CD8-positive, alpha-beta memory T cell (primary cell): ENCODE results near the gene DUSP7. TPM values are rescaled to one million over a fixed set of nuclear protein-coding genes. Genes with fewer than 3 reads are reported as not detected.

Experiments
- CTCF ChIA-PET: fragments of 350-600 bp; sonication (Branson Sonifier 250); formaldehyde crosslinking; loops from one replicate; lab custom pipeline; 2021; ENCODE audit warnings: antibody characterized with exemption; lab: Charles Lee
- POLR2A ChIA-PET: fragments of 350-600 bp; sonication (Branson Sonifier 250); formaldehyde crosslinking; loops from one replicate; lab custom pipeline; 2021; ENCODE audit warnings: antibody characterized with exemption; lab: Charles Lee
- DNase-seq, 5 donors: peaks; one replicate each; pipeline versions ENCODE4 v3.0.0 to v3.0.0-alpha.2; 2020 to 2022; ENCODE audit warnings: mixed read lengths in 1 of 5
- H3K27ac ChIP-seq: one replicate; pipeline ENCODE4 v1.7.0; 2013; ENCODE audit warnings: low read depth, mild to moderate bottlenecking, low read length, moderate library complexity
- H3K27me3 ChIP-seq: 2 replicates; pipeline ENCODE4 v1.7.0; 2013; ENCODE audit warnings: low read length, mild to moderate bottlenecking; ENCODE audit not compliant: insufficient read depth, poor library complexity, severe bottlenecking
- H3K36me3 ChIP-seq: 2 replicates; pipeline ENCODE4 v1.7.0; 2013; ENCODE audit warnings: mild to moderate bottlenecking, low read length, moderate library complexity; ENCODE audit not compliant: insufficient read depth
- H3K4me1 ChIP-seq: 2 replicates; pipeline ENCODE4 v1.7.0; 2013; ENCODE audit warnings: mild to moderate bottlenecking, low read length, moderate library complexity; ENCODE audit not compliant: insufficient read depth
- H3K4me3 ChIP-seq: 2 replicates; pipeline ENCODE4 v1.7.0; 2013; ENCODE audit warnings: mild to moderate bottlenecking, low read length
- H3K9me3 ChIP-seq: 2 replicates; pipeline ENCODE4 v1.7.0; 2013; ENCODE audit warnings: mild to moderate bottlenecking, low read length
- H3K27ac Mint-ChIP-seq, 8 donors: one replicate each; pipeline ENCODE4 v1.8.0; 2020 to 2021; ENCODE audit warnings: mixed read lengths in 8 of 8, mild to moderate bottlenecking in 6 of 8, inconsistent platforms in 3 of 8, moderate library complexity in 3 of 8
- H3K27me3 Mint-ChIP-seq, 2 donors: one replicate each; pipeline ENCODE4 v1.8.0; 2020 to 2021; ENCODE audit warnings: mixed read lengths in 2 of 2, mild to moderate bottlenecking in 1 of 2, moderate library complexity in 1 of 2
- H3K36me3 Mint-ChIP-seq, 3 donors: one replicate each; pipeline ENCODE4 v1.8.0; 2020 to 2021; ENCODE audit warnings: mixed read lengths in 3 of 3, inconsistent platforms in 1 of 3, mild to moderate bottlenecking in 1 of 3
- H3K4me1 Mint-ChIP-seq, 3 donors: one replicate each; pipeline ENCODE4 v1.8.0; 2020 to 2021; ENCODE audit warnings: mixed read lengths in 3 of 3, inconsistent platforms in 1 of 3, mild to moderate bottlenecking in 1 of 3
- H3K4me3 Mint-ChIP-seq, 7 donors: one replicate each; pipeline ENCODE4 v1.8.0; 2020 to 2021; ENCODE audit warnings: mixed read lengths in 7 of 7, mild to moderate bottlenecking in 6 of 7, moderate library complexity in 4 of 7, inconsistent platforms in 2 of 7
- H3K9me3 Mint-ChIP-seq, 5 donors: one replicate each; pipeline ENCODE4 v1.8.0; 2020 to 2022; ENCODE audit warnings: mixed read lengths in 5 of 5, mild to moderate bottlenecking in 3 of 5, moderate library complexity in 2 of 5, inconsistent platforms in 1 of 5
- polyA plus RNA-seq: library from polyadenylated mRNA; unstranded; fragments of 300-500 nt; fragmentation: Illumina TruSeq; gene quantifications from one replicate; pipeline ENCODE4 v1.2.3, GENCODE V29; 2021
- total RNA-seq, 2 experiments: library from RNA; stranded (reverse); gene quantifications; one replicate each; pipeline ENCODE4 v1.2.3, GENCODE V29; 2021

The DUSP7 gene
- total and polyA plus RNA-seq, 3 experiments from 2014 or later: 7.2 to 27.2 (median 26.3) TPM

- Histone ChIP-seq H3K4me3 (no peak overlapping the region), H3K4me1 (peaks cover 11% of the 10 kb centered on the region), H3K36me3 (no peaks in the 10 kb centered on the region), H3K9me3 (no peaks in the 10 kb centered on the region), H3K27ac (no peak overlapping the region), H3K27me3 (no peaks in the 10 kb centered on the region)
- Mint-ChIP-seq H3K27ac (peak overlapping the region in 3 of 8 donors; percentile 40 to 66 (median 56)), H3K27me3 (no peaks in the 10 kb centered on the region), H3K36me3 (no peaks in the 10 kb centered on the region), H3K4me1 (peaks cover 24% of the 10 kb centered on the region in 3 donors), H3K9me3 (no peaks in the 10 kb centered on the region), H3K4me3 (no peak overlapping the region)
- DNase-seq: no peak
- ChIA-PET CTCF (interaction anchor here (0.6 to 1.2 kb wide), 2 partner anchors 38 to 135 kb away, joined by 3 to 4 read pairs; no protein-coding TSS in a partner anchor), POLR2A (no interaction called here)
Measured at GRCh38 chr3:52084216-52084945, 28.0 kb upstream of the DUSP7 start.

DNA sequence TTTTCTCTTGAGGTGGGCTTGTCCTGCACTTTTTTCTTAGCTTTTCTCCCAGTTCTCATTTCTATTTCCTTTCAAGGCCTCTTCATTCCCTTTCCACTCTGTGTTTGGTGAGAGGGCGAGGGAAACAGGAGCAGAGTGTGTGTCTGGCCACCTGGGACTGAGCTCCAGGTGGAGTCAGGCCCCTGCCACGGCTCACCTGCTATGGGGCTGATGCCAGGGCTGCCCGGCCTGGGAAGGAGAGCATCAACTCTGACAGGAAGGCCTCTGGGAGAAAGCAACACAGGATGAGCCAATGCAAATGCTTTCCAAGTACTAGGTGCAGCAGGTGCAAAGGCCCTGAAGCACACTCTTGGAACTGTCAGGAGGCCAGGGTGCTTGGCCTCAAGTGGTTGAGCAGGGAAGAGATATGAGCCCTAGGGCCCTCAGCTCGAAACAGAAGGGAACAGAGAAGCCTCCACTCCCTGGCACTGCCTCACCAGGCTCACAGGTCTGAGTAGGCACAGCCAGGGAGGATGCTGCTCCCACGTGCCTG, 27.3 kb upstream of the DUSP7 start:
- H3K9me3 ChIP-seq: no peaks in the 10 kb centered on the region
- Mint-ChIP-seq H3K27ac (peak overlapping the region in 3 of 8 donors; percentile 44 to 79 (median 64)), H3K27me3 (no peaks in the 10 kb centered on the region), H3K9me3 (no peaks in the 10 kb centered on the region), H3K4me3 (no peak overlapping the region), H3K36me3 (no peaks in the 10 kb centered on the region), H3K4me1 (peaks cover 24% of the 10 kb centered on the region in 3 donors)
- CTCF ChIA-PET: interaction anchor here (1.2 kb wide), 1 partner anchor 39 kb away, joined by 3 read pairs; no protein-coding TSS in a partner anchor
- no peak for DNase-seq
- H3K27ac ChIP-seq: no peak overlapping the region
- H3K4me1 ChIP-seq: peaks cover 11% of the 10 kb centered on the region
- no peaks in the 10 kb centered on the region for H3K27me3 ChIP-seq
- H3K4me3 ChIP-seq: no peak overlapping the region
- POLR2A ChIA-PET: no interaction called here
- H3K36me3 ChIP-seq: no peaks in the 10 kb centered on the region

- H3K4me1 ChIP-seq: peaks cover 11% of the 10 kb centered on the region
- Mint-ChIP-seq H3K27me3 (no peaks in the 10 kb centered on the region), H3K4me3 (no peak overlapping the region), H3K4me1 (peaks cover 24% of the 10 kb centered on the region in 3 donors), H3K27ac (no peak overlapping the region), H3K36me3 (no peaks in the 10 kb centered on the region), H3K9me3 (no peaks in the 10 kb centered on the region)
- no peak overlapping the region for H3K4me3 ChIP-seq
- H3K9me3 ChIP-seq: no peaks in the 10 kb centered on the region
- H3K36me3 ChIP-seq: no peaks in the 10 kb centered on the region
- CTCF ChIA-PET: no interaction called here
- POLR2A ChIA-PET: no interaction called here
- no peaks in the 10 kb centered on the region for H3K27me3 ChIP-seq
- DNase-seq: no peak
- H3K27ac ChIP-seq: no peak overlapping the region
Measured at GRCh38 chr3:52082951-52083350, 26.6 kb upstream of the DUSP7 start.

- CTCF ChIA-PET: no interaction called here
- Histone ChIP-seq H3K4me3 (no peak overlapping the region), H3K27me3 (no peaks in the 10 kb centered on the region), H3K4me1 (no peaks in the 10 kb centered on the region), H3K9me3 (no peaks in the 10 kb centered on the region), H3K36me3 (no peaks in the 10 kb centered on the region), H3K27ac (no peak overlapping the region)
- no peaks in the 10 kb centered on the region for H3K9me3 Mint-ChIP-seq
- H3K4me1 Mint-ChIP-seq: peaks cover 7 to 9% (median 7%) of the 10 kb centered on the region in 3 donors
- POLR2A ChIA-PET: no interaction called here
- H3K36me3 Mint-ChIP-seq: no peaks in the 10 kb centered on the region
- H3K27ac Mint-ChIP-seq: no peak overlapping the region
- no peaks in the 10 kb centered on the region for H3K27me3 Mint-ChIP-seq
- no peak overlapping the region for H3K4me3 Mint-ChIP-seq
- no peak for DNase-seq
Measured at GRCh38 chr3:52080830-52081719, 24.7 kb upstream of the DUSP7 start.

GRCh38 chr3:52079958-52080357, 23.6 kb upstream of the DUSP7 start:
- Histone ChIP-seq H3K27ac (no peak overlapping the region), H3K27me3 (no peaks in the 10 kb centered on the region), H3K36me3 (no peaks in the 10 kb centered on the region), H3K4me1 (no peaks in the 10 kb centered on the region), H3K4me3 (no peak overlapping the region), H3K9me3 (no peaks in the 10 kb centered on the region)
- CTCF ChIA-PET: no interaction called here
- Mint-ChIP-seq H3K4me3 (no peak overlapping the region), H3K9me3 (no peaks in the 10 kb centered on the region), H3K27me3 (no peaks in the 10 kb centered on the region), H3K4me1 (peaks cover 0 to 2% (median 0%) of the 10 kb centered on the region in 3 donors), H3K27ac (no peak overlapping the region), H3K36me3 (no peaks in the 10 kb centered on the region)
- POLR2A ChIA-PET: no interaction called here
- no peak for DNase-seq

DNA sequence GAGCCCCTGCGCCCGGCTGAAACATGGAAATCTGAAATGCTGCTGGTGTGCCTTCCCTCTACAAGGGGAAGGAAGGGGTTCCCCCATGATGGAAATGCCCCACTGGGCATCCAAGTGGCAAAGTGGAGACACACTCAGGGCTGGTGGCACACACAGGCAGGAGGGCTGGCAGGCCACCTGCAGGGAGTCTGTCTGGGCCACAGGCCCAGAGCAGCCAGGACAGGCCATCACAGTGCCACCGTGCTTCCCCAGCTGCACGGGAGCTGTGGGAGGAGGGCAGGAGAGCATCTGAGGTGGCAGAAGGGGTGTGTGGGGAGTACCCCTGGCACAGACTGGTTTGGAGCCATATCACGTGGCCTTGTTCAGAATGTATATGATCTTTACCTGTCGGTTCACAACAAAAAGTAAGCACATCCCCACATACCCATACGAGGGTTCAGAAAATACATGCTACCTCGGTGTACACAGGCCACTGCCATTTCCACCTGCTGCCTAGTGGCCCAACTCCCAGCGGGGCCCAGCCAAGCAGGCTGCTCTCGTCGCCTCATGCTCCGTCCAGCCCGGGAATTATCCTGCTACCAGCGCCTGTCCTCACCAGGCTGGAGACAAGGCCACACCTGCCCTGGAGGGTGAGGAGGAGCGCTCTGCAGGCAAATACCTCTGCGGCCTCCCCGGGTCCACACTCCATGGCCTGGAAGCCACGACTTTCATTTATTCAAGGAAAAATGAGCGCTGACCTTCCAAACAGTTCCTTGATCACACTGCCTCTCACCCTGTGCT, 22.6 kb upstream of the DUSP7 start:
- H3K4me3 Mint-ChIP-seq: no peak overlapping the region
- no peaks in the 10 kb centered on the region for H3K36me3 Mint-ChIP-seq
- no peaks in the 10 kb centered on the region for H3K27me3 Mint-ChIP-seq
- H3K9me3 Mint-ChIP-seq: no peaks in the 10 kb centered on the region
- no peaks in the 10 kb centered on the region for H3K4me1 Mint-ChIP-seq
- H3K27me3 ChIP-seq: no peaks in the 10 kb centered on the region
- H3K4me1 ChIP-seq: no peaks in the 10 kb centered on the region
- H3K27ac Mint-ChIP-seq: no peak overlapping the region
- H3K4me3 ChIP-seq: no peak overlapping the region
- DNase-seq: no peak
- H3K36me3 ChIP-seq: no peaks in the 10 kb centered on the region
- CTCF ChIA-PET: no interaction called here
- POLR2A ChIA-PET: no interaction called here
- no peaks in the 10 kb centered on the region for H3K9me3 ChIP-seq
- H3K27ac ChIP-seq: no peak overlapping the region

- Histone ChIP-seq H3K36me3 (no peaks in the 10 kb centered on the region), H3K27me3 (no peaks in the 10 kb centered on the region), H3K4me1 (no peaks in the 10 kb centered on the region), H3K4me3 (no peak overlapping the region), H3K9me3 (no peaks in the 10 kb centered on the region), H3K27ac (no peak overlapping the region)
- no peak for DNase-seq
- Mint-ChIP-seq H3K27me3 (no peaks in the 10 kb centered on the region), H3K9me3 (no peaks in the 10 kb centered on the region), H3K27ac (no peak overlapping the region), H3K4me1 (no peaks in the 10 kb centered on the region), H3K4me3 (no peak overlapping the region), H3K36me3 (no peaks in the 10 kb centered on the region)
- ChIA-PET CTCF (no interaction called here), POLR2A (no interaction called here)
Measured at GRCh38 chr3:52077925-52078324, 21.6 kb upstream of the DUSP7 start.
